Measurements from ENCODE around the gene FNBP1. TPM values are rescaled to one million over a fixed set of nuclear protein-coding genes. Genes with fewer than 3 reads are reported as not detected.

The FNBP1 gene
- total and polyA plus RNA-seq, 4 donors: 16.0 to 94.3 (median 29.5) TPM

DNA sequence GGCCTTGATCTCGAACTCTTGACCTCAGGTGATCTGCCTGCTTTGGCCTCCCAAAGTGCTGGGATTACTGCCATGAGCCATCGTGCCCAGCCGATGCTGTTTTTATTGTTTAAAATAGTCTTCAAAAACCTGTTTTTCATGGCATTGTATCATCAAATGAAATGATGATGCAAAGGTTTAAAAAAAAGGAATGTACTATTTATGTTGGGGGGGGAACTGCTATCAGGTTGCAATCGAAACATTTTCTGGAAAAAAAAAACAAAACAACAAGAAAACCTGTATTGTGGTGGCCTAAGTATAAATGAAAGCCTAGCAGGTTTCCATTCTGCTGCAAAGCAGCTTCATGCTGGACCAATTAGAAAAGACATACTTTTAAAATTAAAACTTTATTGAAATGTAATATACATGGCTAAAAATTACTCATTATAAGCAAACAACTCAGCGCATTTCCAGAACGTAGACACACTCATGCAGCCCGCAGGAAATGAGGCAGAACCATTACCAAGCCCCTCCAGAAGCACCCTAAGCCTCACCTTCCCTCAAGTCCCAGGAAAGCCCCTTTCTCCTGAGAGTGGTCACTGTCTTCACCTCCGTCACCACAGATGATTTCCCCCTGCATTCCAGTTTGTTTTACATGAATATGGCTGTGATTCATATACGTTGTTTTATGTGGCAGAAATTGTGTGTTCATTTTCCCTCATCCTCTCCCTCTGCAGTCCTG lies 29.7 kb upstream of the FNBP1 start:
- no peaks in the 10 kb centered on the region for H3K27me3 ChIP-seq (ENCODE audit: control insufficient read depth in 3 of 3, insufficient read depth in 3 of 3, low read length in 2 of 3)
- WGBS, 2 donors: 74 to 77% methylated on average over 9 of the region's 9 CpGs
- DNase-seq: no peak
- ATAC-seq (ENCODE audit: insufficient read depth, low FRiP score): no peak
- H3K9me3 ChIP-seq (ENCODE audit: control insufficient read depth in 4 of 4, insufficient read depth in 3 of 4, low read length in 3 of 4): no peaks in the 10 kb centered on the region
- TF ChIP-seq, protein P1, sequence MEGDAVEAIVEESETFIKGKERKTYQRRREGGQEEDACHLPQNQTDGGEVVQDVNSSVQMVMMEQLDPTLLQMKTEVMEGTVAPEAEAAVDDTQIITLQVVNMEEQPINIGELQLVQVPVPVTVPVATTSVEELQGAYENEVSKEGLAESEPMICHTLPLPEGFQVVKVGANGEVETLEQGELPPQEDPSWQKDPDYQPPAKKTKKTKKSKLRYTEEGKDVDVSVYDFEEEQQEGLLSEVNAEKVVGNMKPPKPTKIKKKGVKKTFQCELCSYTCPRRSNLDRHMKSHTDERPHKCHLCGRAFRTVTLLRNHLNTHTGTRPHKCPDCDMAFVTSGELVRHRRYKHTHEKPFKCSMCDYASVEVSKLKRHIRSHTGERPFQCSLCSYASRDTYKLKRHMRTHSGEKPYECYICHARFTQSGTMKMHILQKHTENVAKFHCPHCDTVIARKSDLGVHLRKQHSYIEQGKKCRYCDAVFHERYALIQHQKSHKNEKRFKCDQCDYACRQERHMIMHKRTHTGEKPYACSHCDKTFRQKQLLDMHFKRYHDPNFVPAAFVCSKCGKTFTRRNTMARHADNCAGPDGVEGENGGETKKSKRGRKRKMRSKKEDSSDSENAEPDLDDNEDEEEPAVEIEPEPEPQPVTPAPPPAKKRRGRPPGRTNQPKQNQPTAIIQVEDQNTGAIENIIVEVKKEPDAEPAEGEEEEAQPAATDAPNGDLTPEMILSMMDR (IDR thresholded peaks at IDR 0.05; ENCODE audit: control extremely low read depth, extremely low read depth): no peak
- peaks cover 6 to 17% (median 8%) of the 10 kb centered on the region in 4 donors for H3K36me3 ChIP-seq (ENCODE audit: control insufficient read depth in 4 of 4, insufficient read depth in 4 of 4, low read length in 4 of 4)
- no peak overlapping the region for H3K9ac ChIP-seq (ENCODE audit: insufficient read depth in 1 of 2, low read length in 2 of 2)
- H3K27ac ChIP-seq (ENCODE audit: low read depth in 1 of 2, low read length in 1 of 2): peak overlapping the region in 1 of 2 donors; percentile 2
- H3K4me3 ChIP-seq: no peak overlapping the region
- peaks cover 7 to 10% (median 9%) of the 10 kb centered on the region in 5 donors for H3K4me1 ChIP-seq (ENCODE audit: control insufficient read depth in 5 of 5, insufficient read depth in 5 of 5, low read length in 5 of 5)

DNA sequence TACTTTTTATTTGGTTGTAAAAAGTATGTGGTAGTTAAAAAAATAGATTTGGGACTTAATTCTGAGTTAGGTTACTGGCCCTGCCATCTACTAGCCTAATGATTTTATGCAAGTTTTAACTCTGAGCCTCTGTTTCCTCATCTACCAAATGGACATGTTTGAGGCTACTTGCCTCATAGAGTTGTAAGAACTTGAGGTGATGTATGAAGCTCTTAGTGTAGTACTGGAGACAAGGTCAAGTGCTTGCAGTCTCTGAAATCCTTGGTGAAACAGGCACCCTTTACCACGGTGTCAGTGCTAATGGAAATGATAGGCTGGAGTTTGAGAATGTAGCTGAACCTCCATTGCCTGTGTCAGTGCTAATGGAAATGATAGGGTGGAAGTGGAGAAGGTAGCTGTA lies 26.1 kb upstream of the FNBP1 start:
- H3K27me3 ChIP-seq (ENCODE audit: control insufficient read depth in 3 of 3, insufficient read depth in 3 of 3, low read length in 2 of 3): no peaks in the 10 kb centered on the region
- no peak overlapping the region for H3K27ac ChIP-seq (ENCODE audit: low read depth in 1 of 2, low read length in 1 of 2)
- WGBS, 2 donors: 67 to 85% methylated on average over 1 of the region's 1 CpG
- H3K9ac ChIP-seq (ENCODE audit: insufficient read depth in 1 of 2, low read length in 2 of 2): no peak overlapping the region
- TF ChIP-seq, protein P1 (IDR thresholded peaks at IDR 0.05; ENCODE audit: control extremely low read depth, extremely low read depth): no peak
- no peak overlapping the region for H3K4me3 ChIP-seq
- peaks cover 0 to 11% (median 9%) of the 10 kb centered on the region in 5 donors for H3K4me1 ChIP-seq (ENCODE audit: control insufficient read depth in 5 of 5, insufficient read depth in 5 of 5, low read length in 5 of 5)
- peaks cover 0 to 7% (median 0%) of the 10 kb centered on the region in 4 donors for H3K36me3 ChIP-seq (ENCODE audit: control insufficient read depth in 4 of 4, insufficient read depth in 4 of 4, low read length in 4 of 4)
- no peaks in the 10 kb centered on the region for H3K9me3 ChIP-seq (ENCODE audit: control insufficient read depth in 4 of 4, insufficient read depth in 3 of 4, low read length in 3 of 4)
- no peak for DNase-seq
- no peak for ATAC-seq (ENCODE audit: insufficient read depth, low FRiP score)

DNA sequence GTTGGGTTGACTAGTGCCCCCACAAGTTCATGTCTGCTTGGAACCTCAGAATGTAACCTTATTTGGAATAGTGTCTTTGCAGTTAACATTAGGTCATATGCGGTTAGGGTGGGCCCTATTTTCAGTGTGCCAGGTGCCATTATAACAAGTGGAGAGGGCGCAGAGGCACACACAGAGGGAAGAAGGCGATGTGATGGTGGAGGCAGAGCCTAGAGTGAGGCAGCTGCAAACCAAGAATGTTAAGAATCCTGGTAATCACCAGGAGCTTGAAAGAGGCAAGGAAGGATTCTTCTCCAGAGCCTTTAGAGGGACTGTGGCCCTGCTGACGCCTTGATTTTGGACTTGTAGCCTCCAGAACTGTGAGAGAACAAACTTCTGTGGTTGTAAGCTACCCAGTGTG lies 21.6 kb upstream of the FNBP1 start:
- no peaks in the 10 kb centered on the region for H3K27me3 ChIP-seq (ENCODE audit: control insufficient read depth in 3 of 3, insufficient read depth in 3 of 3, low read length in 2 of 3)
- no peaks in the 10 kb centered on the region for H3K9me3 ChIP-seq (ENCODE audit: control insufficient read depth in 4 of 4, insufficient read depth in 3 of 4, low read length in 3 of 4)
- WGBS, 2 donors: 95 to 97% methylated on average over 4 of the region's 4 CpGs
- peaks cover 0 to 5% (median 0%) of the 10 kb centered on the region in 4 donors for H3K36me3 ChIP-seq (ENCODE audit: control insufficient read depth in 4 of 4, insufficient read depth in 4 of 4, low read length in 4 of 4)
- no peak overlapping the region for H3K27ac ChIP-seq (ENCODE audit: low read depth in 1 of 2, low read length in 1 of 2)
- ATAC-seq (ENCODE audit: insufficient read depth, low FRiP score) (no peak), DNase-seq (no peak)
- peaks cover 0 to 7% (median 0%) of the 10 kb centered on the region in 5 donors for H3K4me1 ChIP-seq (ENCODE audit: control insufficient read depth in 5 of 5, insufficient read depth in 5 of 5, low read length in 5 of 5)
- TF ChIP-seq, protein P1 (IDR thresholded peaks at IDR 0.05; ENCODE audit: control extremely low read depth, extremely low read depth): no peak
- H3K4me3 ChIP-seq: no peak overlapping the region
- H3K9ac ChIP-seq (ENCODE audit: insufficient read depth in 1 of 2, low read length in 2 of 2): no peak overlapping the region
